Thymus (tissue), 11 donors: ENCODE results near the gene RERE. TPM values are rescaled to one million over a fixed set of nuclear protein-coding genes. Genes with fewer than 3 reads are reported as not detected.

Source experiments
- DNase-seq, 9 donors: peaks; one replicate each; pipeline ENCODE4 v3.0.0-alpha.2; 2013; ENCODE audit warnings: low spot score in 9 of 9, low read depth in 6 of 9, missing footprints in 1 of 9
- H3K27ac ChIP-seq, 2 donors: one replicate each; pipeline ENCODE4 v1.5.1; 2013; ENCODE audit warnings: control low read depth in 1 of 2, low read depth in 1 of 2, low read length in 1 of 2, mild to moderate bottlenecking in 1 of 2, moderate library complexity in 1 of 2
- H3K27me3 ChIP-seq, 2 donors: one replicate each; pipeline ENCODE4 v1.5.1; 2013; ENCODE audit warnings: low read length in 1 of 2; ENCODE audit not compliant: control insufficient read depth in 2 of 2, insufficient read depth in 1 of 2
- H3K36me3 ChIP-seq, 2 donors: one replicate each; pipeline ENCODE4 v1.5.1; 2013; ENCODE audit warnings: low read length in 1 of 2, mild to moderate bottlenecking in 1 of 2, moderate library complexity in 1 of 2; ENCODE audit not compliant: control insufficient read depth in 2 of 2, insufficient read depth in 2 of 2
- H3K4me1 ChIP-seq, 2 donors: one replicate each; pipeline ENCODE4 v1.5.1; 2013; ENCODE audit warnings: low read length in 2 of 2; ENCODE audit not compliant: control insufficient read depth in 2 of 2, insufficient read depth in 2 of 2
- H3K4me3 ChIP-seq, 2 donors: one replicate each; pipeline ENCODE4 v1.5.1; 2013; ENCODE audit warnings: low read length in 2 of 2, control low read depth in 1 of 2, mild to moderate bottlenecking in 1 of 2
- H3K9me3 ChIP-seq, 2 donors: one replicate each; pipeline ENCODE4 v1.5.1; 2013; ENCODE audit warnings: low read length in 1 of 2, mild to moderate bottlenecking in 1 of 2; ENCODE audit not compliant: control insufficient read depth in 2 of 2, insufficient read depth in 1 of 2
- WGBS: extraction: QIAGEN DNeasy Blood & Tissue Kit; methylation state at CpG from one replicate; pipeline ENCODE4 v1.1.7; 2013; 5-methylcytosine and 5-hydroxymethylcytosine counted together
- polyA plus RNA-seq: library from polyadenylated mRNA; stranded (reverse); fragments of 200-250 nt; gene quantifications from one replicate; pipeline ENCODE4 v1.2.3, GENCODE V29; 2013
- total RNA-seq: library from RNA; stranded (reverse); fragments of 120-200 nt; gene quantifications from one replicate; pipeline ENCODE4 v1.2.4, GENCODE V29; 2013
- donor health status: healthy.

The RERE gene
- total and polyA plus RNA-seq, 2 donors = 22.9 to 37.7 TPM

GRCh38 chr1:8428441-8428840, 389.0 kb downstream of the RERE start:
- DNase-seq = no peak
- no peak overlapping the region for H3K27ac ChIP-seq
- H3K4me1 ChIP-seq = peaks cover 37 to 63% of the 10 kb centered on the region in 2 donors
- no peak overlapping the region for H3K4me3 ChIP-seq
- H3K36me3 ChIP-seq = no peaks in the 10 kb centered on the region
- 88% methylated on average over 5 of the region's 5 CpGs for WGBS
- H3K9me3 ChIP-seq = no peaks in the 10 kb centered on the region
- no peaks in the 10 kb centered on the region for H3K27me3 ChIP-seq

GRCh38 chr1:8427986-8428385, 389.5 kb downstream of the RERE start:
- Histone ChIP-seq H3K9me3 (no peaks in the 10 kb centered on the region), H3K4me3 (no peak overlapping the region), H3K4me1 (peaks cover 37 to 65% of the 10 kb centered on the region in 2 donors), H3K27ac (peak overlapping the region in 1 of 2 donors; percentile 73), H3K27me3 (no peaks in the 10 kb centered on the region), H3K36me3 (no peaks in the 10 kb centered on the region)
- peak in 1 of 9 donors; percentile 11 for DNase-seq
- WGBS = 29% methylated on average over 5 of the region's 5 CpGs

GRCh38 chr1:8427493-8427892, 389.9 kb downstream of the RERE start:
- Histone ChIP-seq H3K27ac (peak overlapping the region; percentile 1 to 73), H3K27me3 (no peaks in the 10 kb centered on the region), H3K9me3 (no peaks in the 10 kb centered on the region), H3K4me3 (no peak overlapping the region), H3K4me1 (peaks cover 37 to 70% of the 10 kb centered on the region in 2 donors), H3K36me3 (no peaks in the 10 kb centered on the region)
- DNase-seq = peak in 3 of 9 donors; percentile 23 to 80 (median 50)
- 7% methylated on average over 5 of the region's 5 CpGs for WGBS

- Histone ChIP-seq H3K36me3 (no peaks in the 10 kb centered on the region), H3K27me3 (no peaks in the 10 kb centered on the region), H3K4me3 (no peak overlapping the region), H3K27ac (peak overlapping the region in 1 of 2 donors; percentile 68), H3K4me1 (peaks cover 37 to 71% of the 10 kb centered on the region in 2 donors), H3K9me3 (no peaks in the 10 kb centered on the region)
- DNase-seq = no peak
- WGBS = 93% methylated on average over 4 of the region's 4 CpGs
Observed at GRCh38 chr1:8426996-8427395, 390.4 kb downstream of the RERE start.

- Histone ChIP-seq H3K4me1 (peaks cover 34 to 64% of the 10 kb centered on the region in 2 donors), H3K9me3 (no peaks in the 10 kb centered on the region), H3K4me3 (no peak overlapping the region), H3K27ac (no peak overlapping the region), H3K36me3 (peaks cover 0 to 1% of the 10 kb centered on the region in 2 donors), H3K27me3 (no peaks in the 10 kb centered on the region)
- 98% methylated on average over 3 of the region's 3 CpGs for WGBS
- DNase-seq = no peak
Observed at GRCh38 chr1:8425781-8426161, 391.7 kb downstream of the RERE start.

GRCh38 chr1:8425150-8425780, 392.2 kb downstream of the RERE start:
- DNase-seq = no peak
- no peaks in the 10 kb centered on the region for H3K27me3 ChIP-seq
- no peaks in the 10 kb centered on the region for H3K9me3 ChIP-seq
- H3K36me3 ChIP-seq = peaks cover 0 to 6% of the 10 kb centered on the region in 2 donors
- peak overlapping the region; percentile 91 to 97 for H3K27ac ChIP-seq
- 96% methylated on average over 10 of the region's 10 CpGs for WGBS
- peaks cover 29 to 62% of the 10 kb centered on the region in 2 donors for H3K4me1 ChIP-seq
- H3K4me3 ChIP-seq = no peak overlapping the region

- WGBS = 60% methylated on average over 9 of the region's 9 CpGs
- Histone ChIP-seq H3K9me3 (no peaks in the 10 kb centered on the region), H3K27me3 (no peaks in the 10 kb centered on the region), H3K36me3 (peaks cover 0 to 13% of the 10 kb centered on the region in 2 donors), H3K27ac (peak overlapping the region; percentile 91 to 97), H3K4me3 (peak overlapping the region; percentile 49 to 90), H3K4me1 (peaks cover 31 to 64% of the 10 kb centered on the region in 2 donors)
- peak in 7 of 9 donors; percentile 54 to 92 (median 70) for DNase-seq
Observed at GRCh38 chr1:8424539-8425116, 392.8 kb downstream of the RERE start.

- Histone ChIP-seq H3K4me3 (peak overlapping the region; percentile 77 to 90), H3K9me3 (no peaks in the 10 kb centered on the region), H3K36me3 (peaks cover 0 to 15% of the 10 kb centered on the region in 2 donors), H3K27me3 (no peaks in the 10 kb centered on the region), H3K27ac (peak overlapping the region; percentile 91 to 97), H3K4me1 (peaks cover 32 to 62% of the 10 kb centered on the region in 2 donors)
- DNase-seq = peak in 5 of 9 donors; percentile 28 to 75 (median 35)
- WGBS = 1% methylated on average over 79 of the region's 79 CpGs
Observed at GRCh38 chr1:8423692-8424538, 393.5 kb downstream of the RERE start.

- Histone ChIP-seq H3K27ac (peak overlapping the region; percentile 74 to 93), H3K36me3 (peaks cover 0 to 18% of the 10 kb centered on the region in 2 donors), H3K4me1 (peaks cover 30 to 57% of the 10 kb centered on the region in 2 donors), H3K4me3 (peak overlapping the region; percentile 77 to 90), H3K27me3 (no peaks in the 10 kb centered on the region), H3K9me3 (no peaks in the 10 kb centered on the region)
- WGBS = under 1% methylated on average over 33 of the region's 33 CpGs
- peak in 2 of 9 donors; percentile 26 to 57 for DNase-seq
Observed at GRCh38 chr1:8423269-8423691, 394.2 kb downstream of the RERE start.
